ENCODE results near the gene ME1. TPM values are rescaled to one million over a fixed set of nuclear protein-coding genes. Genes with fewer than 3 reads are reported as not detected.
"Not testable (repeated sequence)": the region's sequence is repeated elsewhere in the genome, so short reads cannot be mapped to it uniquely, and the experiment has no call there.

The ME1 gene
- total RNA-seq, 1 donor from 2014 or later: 22.3 TPM

GRCh38 chr6:83368577-83368976 is 62.3 kb downstream of the ME1 start:
- Histone ChIP-seq H3K27me3 (ENCODE audit: low read depth) (no peaks in the 10 kb centered on the region), H3K4me3 (no peak overlapping the region), H3K27ac (replicated peaks) (no peak overlapping the region), H3K4me1 (peaks cover 7% of the 10 kb centered on the region), H3K9me3 (replicated peaks) (no peaks in the 10 kb centered on the region), H3K36me3 (no peaks in the 10 kb centered on the region)
- no peak for DNase-seq
- intact Hi-C loops (cut with micrococcal nuclease): no loop called here
- no peak for TF ChIP-seq CTCF (IDR thresholded peaks at IDR 0.05; ENCODE audit: borderline replicate concordance)

GRCh38 chr6:83367104-83367503 is 63.7 kb downstream of the ME1 start:
- DNase-seq: no peak
- Histone ChIP-seq H3K4me3 (no peak overlapping the region), H3K36me3 (no peaks in the 10 kb centered on the region), H3K4me1 (peaks cover 7% of the 10 kb centered on the region), H3K27me3 (ENCODE audit: low read depth) (no peaks in the 10 kb centered on the region), H3K27ac (replicated peaks) (no peak overlapping the region), H3K9me3 (replicated peaks) (no peaks in the 10 kb centered on the region)
- intact Hi-C loops (cut with micrococcal nuclease): no loop called here
- no peak for TF ChIP-seq CTCF (IDR thresholded peaks at IDR 0.05; ENCODE audit: borderline replicate concordance)

- Histone ChIP-seq H3K36me3 (no peaks in the 10 kb centered on the region), H3K4me1 (peaks cover 7% of the 10 kb centered on the region), H3K4me3 (no peak overlapping the region), H3K9me3 (replicated peaks) (peaks cover 4% of the 10 kb centered on the region), H3K27ac (replicated peaks) (no peak overlapping the region), H3K27me3 (ENCODE audit: low read depth) (no peaks in the 10 kb centered on the region)
- no peak for TF ChIP-seq CTCF (IDR thresholded peaks at IDR 0.05; ENCODE audit: borderline replicate concordance)
- intact Hi-C loops (cut with micrococcal nuclease): no loop called here
- no peak for DNase-seq
These were observed 64.9 kb downstream of the ME1 start for GRCh38 chr6:83365931-83366330.

- H3K4me1 ChIP-seq; intact Hi-C loops (cut with micrococcal nuclease); H3K27ac ChIP-seq (replicated peaks); DNase-seq; H3K36me3 ChIP-seq; H3K27me3 ChIP-seq (ENCODE audit: low read depth); H3K4me3 ChIP-seq: not testable (repeated sequence)
- H3K9me3 ChIP-seq (replicated peaks): peaks cover 25% of the 10 kb centered on the region
These were observed 68.5 kb downstream of the ME1 start for GRCh38 chr6:83362349-83362748.

- H3K36me3 ChIP-seq: no peaks in the 10 kb centered on the region
- intact Hi-C loops (cut with micrococcal nuclease): no loop called here
- H3K4me1 ChIP-seq: no peaks in the 10 kb centered on the region
- H3K9me3 ChIP-seq (replicated peaks): peaks cover 25% of the 10 kb centered on the region
- no peak for DNase-seq
- TF ChIP-seq CTCF (IDR thresholded peaks at IDR 0.05; ENCODE audit: borderline replicate concordance): no peak
- no peak overlapping the region for H3K4me3 ChIP-seq
- H3K27me3 ChIP-seq (ENCODE audit: low read depth): no peaks in the 10 kb centered on the region
- H3K27ac ChIP-seq (replicated peaks): no peak overlapping the region
These were observed 71.2 kb downstream of the ME1 start for GRCh38 chr6:83359638-83360037.

- no peak for DNase-seq
- intact Hi-C loops (cut with micrococcal nuclease): no loop called here
- no peak for TF ChIP-seq CTCF (IDR thresholded peaks at IDR 0.05; ENCODE audit: borderline replicate concordance)
- H3K4me1 ChIP-seq: no peaks in the 10 kb centered on the region
- H3K9me3 ChIP-seq (replicated peaks): peaks cover 10% of the 10 kb centered on the region
- no peak overlapping the region for H3K4me3 ChIP-seq
- H3K36me3 ChIP-seq: no peaks in the 10 kb centered on the region
- no peak overlapping the region for H3K27ac ChIP-seq (replicated peaks)
- no peaks in the 10 kb centered on the region for H3K27me3 ChIP-seq (ENCODE audit: low read depth)
These were observed 76.1 kb downstream of the ME1 start for GRCh38 chr6:83354747-83355146.
